DMS 273 (cell line): ENCODE data around the gene PARP4.
"Not testable (repeated sequence)": the region's sequence is repeated elsewhere in the genome, so short reads cannot be mapped to it uniquely, and the experiment has no call there.

Experiments used
- DNase-seq: peaks from one replicate; lab custom pipeline; 2025; ENCODE audit not compliant: unreplicated experiment; lab: John Stamatoyannopoulos, UW

Gene PARP4

DNA sequence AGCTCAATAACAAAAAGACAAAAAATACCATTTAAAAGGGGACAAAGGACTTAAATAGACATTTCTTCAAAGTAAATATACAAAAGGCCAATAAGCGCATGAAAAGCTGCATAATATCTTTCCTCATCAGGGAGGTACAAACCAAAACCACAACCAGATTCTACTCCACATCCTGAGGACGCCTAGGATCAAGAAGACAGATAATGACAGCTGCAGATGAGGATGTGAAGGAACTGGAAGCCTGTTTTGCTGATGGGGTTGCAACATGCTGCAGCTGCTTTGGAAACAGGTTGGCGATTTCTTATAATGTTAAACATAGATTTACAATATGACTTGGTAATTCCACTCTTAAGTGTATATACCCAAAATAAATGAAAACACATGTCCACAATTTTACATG is 132.4 kb downstream of the PARP4 start:
- DNase-seq, result not testable (repeated sequence)

- DNase-seq, result not testable (repeated sequence)
Measured at GRCh38 chr13:24371273-24371672, 141.3 kb downstream of the PARP4 start.
